HCT116 (cell line): ENCODE results near the gene TLE3. TPM values are rescaled to one million over a fixed set of nuclear protein-coding genes. Genes with fewer than 3 reads are reported as not detected.

Experiments
- ATAC-seq: fragments of 200-7000 bp; cut with Tn5 transposase; 2 replicates; pipeline ENCODE4 v1.9.1; 2020; ENCODE audit warnings: mild to moderate bottlenecking, moderate library complexity
- BruUV-seq: library from RNA; stranded (reverse); fragments of 400-500 nt; replicated peaks from 2 replicates; lab custom pipeline; 2021; lab: Mats Ljungman, UMichigan
- CTCF ChIA-PET: fragments of 300-600 bp; sonication (Branson Sonifier 250); formaldehyde crosslinking; loops from one replicate; lab custom pipeline; 2021; ENCODE audit warnings: antibody characterized with exemption; lab: Charles Lee
- POLR2A ChIA-PET: fragments of 300-600, 350-600 bp; sonication (Branson Sonifier 250); formaldehyde crosslinking; loops from one replicate; lab custom pipeline; 2021; ENCODE audit warnings: antibody characterized with exemption; lab: Charles Lee
- RAD21 ChIA-PET, 2 experiments: fragments of 300-600 bp; sonication (Branson Sonifier 250); formaldehyde crosslinking; loops; one replicate each; lab custom pipeline; 2023; ENCODE audit warnings: low total read pairs in 2 of 2; ENCODE audit not compliant: uncharacterized antibody in 2 of 2, unreplicated experiment in 2 of 2, low non-redundant PET in 1 of 2; lab: Charles Lee
- DNase-seq: peaks from one replicate; pipeline ENCODE4 v3.0.0-alpha.2; 2010; ENCODE audit warnings: low read depth, low spot score
- H2AFZ ChIP-seq: fragments of 200-600 bp; shearing (Covaris generic), sonication (generic); 2 replicates; pipeline ENCODE4 v1.6.1; 2017; ENCODE audit warnings: low read depth, mixed run types, mixed read lengths, antibody characterized with exemption, low read length; ENCODE audit not compliant: poor library complexity, severe bottlenecking
- H3K27ac ChIP-seq: 2 replicates; pipeline ENCODE4 v1.5.1; 2012; ENCODE audit warnings: low read depth, low read length
- H3K27me3 ChIP-seq: fragments of 200-600 bp; sonication (generic); 2 replicates; pipeline ENCODE4 v1.6.1; 2016; ENCODE audit warnings: mixed run types, low read length, mixed read lengths; ENCODE audit not compliant: insufficient read depth
- H3K36me3 ChIP-seq, 2 experiments: fragments of 200-500 bp in 1 of 2; fragments of 200-600 bp in 1 of 2; sonication (Bioruptor generic) in 1 of 2; sonication (generic) in 1 of 2; 2 replicates each; pipeline versions ENCODE4 v1.5.1 to v1.6.1; 2014 to 2016; ENCODE audit warnings: low read length in 2 of 2, inconsistent platforms in 1 of 2, mixed read lengths in 1 of 2, mixed run types in 1 of 2; ENCODE audit not compliant: insufficient read depth in 2 of 2, control insufficient read depth in 1 of 2
- H3K4me1 ChIP-seq, 2 experiments: fragments of 200-600 bp in 1 of 2; sonication (generic) in 1 of 2; 2 replicates each; pipeline versions ENCODE4 v1.5.1 to v1.6.1; 2012 to 2017; ENCODE audit warnings: low read length in 2 of 2, inconsistent platforms in 1 of 2, mild to moderate bottlenecking in 1 of 2, mixed read lengths in 1 of 2, mixed run types in 1 of 2, moderate library complexity in 1 of 2; ENCODE audit not compliant: insufficient read depth in 2 of 2, control insufficient read depth in 1 of 2
- H3K4me2 ChIP-seq: fragments of 200-600 bp; sonication (generic); 2 replicates; pipeline ENCODE4 v1.6.1; 2017; ENCODE audit warnings: mixed run types, low read length, mixed read lengths
- H3K4me3 ChIP-seq, 2 experiments: fragments of 200-600 bp in 1 of 2; sonication (generic) in 1 of 2; replicated peaks in 1 of 2; 2 replicates each; pipeline ENCODE4 v1.5.1; 2011 to 2016; ENCODE audit warnings: low read length in 2 of 2, control low read depth in 1 of 2, low read depth in 1 of 2, mild to moderate bottlenecking in 1 of 2, mixed read lengths in 1 of 2, mixed run types in 1 of 2
- H3K79me2 ChIP-seq: fragments of 200-600 bp; sonication (generic); 2 replicates; pipeline ENCODE4 v1.6.1; 2017; ENCODE audit warnings: mild to moderate bottlenecking, mixed run types, low read length, moderate library complexity, mixed read lengths; ENCODE audit not compliant: insufficient read depth
- H3K9ac ChIP-seq: fragments of 200-600 bp; sonication (generic); 2 replicates; pipeline ENCODE4 v1.6.1; 2016; ENCODE audit warnings: low read length, mixed read lengths
- H3K9me2 ChIP-seq: fragments of 200-600 bp; sonication (generic), shearing (Covaris generic); 2 replicates; pipeline ENCODE4 v1.6.1; 2017; ENCODE audit warnings: mixed run types, mild to moderate bottlenecking, moderate library complexity; ENCODE audit not compliant: insufficient read depth
- H3K9me3 ChIP-seq, 2 experiments: fragments of 200-500 bp in 1 of 2; fragments of 200-600 bp in 1 of 2; sonication (Bioruptor generic) in 1 of 2; sonication (generic) in 1 of 2; 2 replicates each; pipeline ENCODE4 v1.6.1; 2014 to 2017; ENCODE audit warnings: low read length in 2 of 2, mixed read lengths in 2 of 2, inconsistent platforms in 1 of 2, low read depth in 1 of 2, mild to moderate bottlenecking in 1 of 2, mixed run types in 1 of 2, moderate library complexity in 1 of 2; ENCODE audit not compliant: control insufficient read depth in 1 of 2, insufficient read depth in 1 of 2
- H4K20me1 ChIP-seq: fragments of 200-600 bp; sonication (generic), shearing (Covaris generic); 2 replicates; pipeline ENCODE4 v1.6.1; 2017; ENCODE audit warnings: mixed run types, mild to moderate bottlenecking, moderate library complexity; ENCODE audit not compliant: insufficient read depth
- FOSL1 ChIP-seq: IDR thresholded peaks from 2 replicates; pipeline ENCODE4 v1.6.1; 2012; ENCODE audit warnings: low read depth
- POLR2A ChIP-seq: IDR thresholded peaks from 2 replicates; pipeline ENCODE4 v1.7.0; 2011; ENCODE audit warnings: borderline replicate concordance; ENCODE audit not compliant: insufficient read depth, insufficient read length; ENCODE audit errors: extremely low read depth
- RAD21 ChIP-seq: IDR thresholded peaks from 2 replicates; pipeline ENCODE4 v1.6.1; 2012; ENCODE audit warnings: low read depth, mild to moderate bottlenecking
- SP1 ChIP-seq: IDR thresholded peaks from 2 replicates; pipeline ENCODE4 v1.6.1; 2012; ENCODE audit warnings: low read depth
- SRF ChIP-seq: IDR thresholded peaks from 2 replicates; pipeline ENCODE4 v1.6.1; 2012; ENCODE audit warnings: low read depth
- TCF7L2 ChIP-seq: IDR thresholded peaks from 2 replicates; pipeline ENCODE4 v1.7.0; 2011; ENCODE audit warnings: borderline replicate concordance, inconsistent platforms; ENCODE audit not compliant: insufficient read depth, insufficient read length; ENCODE audit errors: extremely low read depth
- intact Hi-C: fragments of 100-400 bp; cut with micrococcal nuclease; formaldehyde crosslinking; loops from 2 replicates; pipeline ENCODE4 v1.10.0; 2022
- total RNA-seq: library from RNA; stranded (reverse); gene quantifications from one replicate; pipeline ENCODE4 v1.2.1, GENCODE V29; 2021; ENCODE audit not compliant: unreplicated experiment
- TF ChIP-seq, protein P1 (sequence below): IDR thresholded peaks from 2 replicates; pipeline ENCODE4 v1.6.1; 2012; ENCODE audit warnings: low read depth
- TF ChIP-seq, protein P2 (sequence below), 3 experiments: fragments of 200-600 bp in 1 of 3; sonication (generic) in 1 of 3; IDR thresholded peaks in 2 of 3; conservative IDR thresholded peaks in 1 of 3; 2 replicates each; pipeline ENCODE4 v1.5.1; 2012 to 2017; ENCODE audit warnings: low read depth in 2 of 3, low read length in 2 of 3, antibody characterized with exemption in 1 of 3, borderline replicate concordance in 1 of 3, control low read depth in 1 of 3, mild to moderate bottlenecking in 1 of 3, mixed read lengths in 1 of 3, mixed run types in 1 of 3, moderate library complexity in 1 of 3; ENCODE audit not compliant: insufficient read depth in 1 of 3

Gene TLE3
- total RNA-seq, 1 experiment from 2014 or later: 53.9 TPM

DNA sequence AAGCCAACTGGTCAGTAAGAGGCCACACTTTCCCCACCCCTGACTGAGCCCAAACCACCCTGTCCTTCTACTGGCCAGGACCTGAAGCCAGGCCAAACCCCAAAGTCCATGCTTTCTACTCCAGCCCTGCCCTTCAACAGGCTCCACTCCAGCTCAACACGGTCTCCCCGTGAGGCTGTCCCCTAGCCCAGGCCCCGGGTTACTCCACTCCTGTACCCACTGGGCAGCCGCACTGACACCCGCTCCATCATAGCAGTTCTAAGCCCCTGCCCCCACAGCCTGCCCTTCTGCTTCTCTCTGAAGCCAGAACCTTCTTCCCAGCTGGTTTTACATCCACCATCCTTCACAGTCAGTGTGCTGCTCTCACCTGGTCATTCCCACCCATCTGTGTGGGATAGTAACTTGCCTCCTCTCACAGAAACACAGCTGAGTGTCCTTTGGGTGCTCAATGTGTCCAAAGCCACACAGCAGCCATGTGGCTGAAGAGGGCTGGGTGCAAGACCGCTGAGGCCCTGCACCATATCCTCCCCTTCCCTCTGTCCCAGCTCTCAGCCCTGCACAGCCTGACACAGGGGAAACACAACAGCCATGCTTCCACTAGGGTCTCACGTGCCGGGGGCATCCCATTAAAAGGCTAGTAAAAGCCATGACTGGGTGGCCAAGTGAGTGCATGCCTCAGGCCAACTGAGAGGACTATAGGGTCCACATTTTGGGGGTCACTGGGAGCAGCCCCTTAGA, 38.1 kb downstream of the TLE3 start:
- DNase-seq: no peak
- no peak overlapping the region for H3K27ac ChIP-seq
- no peak overlapping the region for H2AFZ ChIP-seq
- H3K9me2 ChIP-seq: no peaks in the 10 kb centered on the region
- no peak overlapping the region for H3K9ac ChIP-seq
- TF ChIP-seq, protein P1, sequence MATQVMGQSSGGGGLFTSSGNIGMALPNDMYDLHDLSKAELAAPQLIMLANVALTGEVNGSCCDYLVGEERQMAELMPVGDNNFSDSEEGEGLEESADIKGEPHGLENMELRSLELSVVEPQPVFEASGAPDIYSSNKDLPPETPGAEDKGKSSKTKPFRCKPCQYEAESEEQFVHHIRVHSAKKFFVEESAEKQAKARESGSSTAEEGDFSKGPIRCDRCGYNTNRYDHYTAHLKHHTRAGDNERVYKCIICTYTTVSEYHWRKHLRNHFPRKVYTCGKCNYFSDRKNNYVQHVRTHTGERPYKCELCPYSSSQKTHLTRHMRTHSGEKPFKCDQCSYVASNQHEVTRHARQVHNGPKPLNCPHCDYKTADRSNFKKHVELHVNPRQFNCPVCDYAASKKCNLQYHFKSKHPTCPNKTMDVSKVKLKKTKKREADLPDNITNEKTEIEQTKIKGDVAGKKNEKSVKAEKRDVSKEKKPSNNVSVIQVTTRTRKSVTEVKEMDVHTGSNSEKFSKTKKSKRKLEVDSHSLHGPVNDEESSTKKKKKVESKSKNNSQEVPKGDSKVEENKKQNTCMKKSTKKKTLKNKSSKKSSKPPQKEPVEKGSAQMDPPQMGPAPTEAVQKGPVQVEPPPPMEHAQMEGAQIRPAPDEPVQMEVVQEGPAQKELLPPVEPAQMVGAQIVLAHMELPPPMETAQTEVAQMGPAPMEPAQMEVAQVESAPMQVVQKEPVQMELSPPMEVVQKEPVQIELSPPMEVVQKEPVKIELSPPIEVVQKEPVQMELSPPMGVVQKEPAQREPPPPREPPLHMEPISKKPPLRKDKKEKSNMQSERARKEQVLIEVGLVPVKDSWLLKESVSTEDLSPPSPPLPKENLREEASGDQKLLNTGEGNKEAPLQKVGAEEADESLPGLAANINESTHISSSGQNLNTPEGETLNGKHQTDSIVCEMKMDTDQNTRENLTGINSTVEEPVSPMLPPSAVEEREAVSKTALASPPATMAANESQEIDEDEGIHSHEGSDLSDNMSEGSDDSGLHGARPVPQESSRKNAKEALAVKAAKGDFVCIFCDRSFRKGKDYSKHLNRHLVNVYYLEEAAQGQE: no peak
- TF ChIP-seq POLR2A (no peak), FOSL1 (no peak), RAD21 (no peak), SP1 (no peak), TCF7L2 (no peak), SRF (no peak)
- TF ChIP-seq, protein P2, sequence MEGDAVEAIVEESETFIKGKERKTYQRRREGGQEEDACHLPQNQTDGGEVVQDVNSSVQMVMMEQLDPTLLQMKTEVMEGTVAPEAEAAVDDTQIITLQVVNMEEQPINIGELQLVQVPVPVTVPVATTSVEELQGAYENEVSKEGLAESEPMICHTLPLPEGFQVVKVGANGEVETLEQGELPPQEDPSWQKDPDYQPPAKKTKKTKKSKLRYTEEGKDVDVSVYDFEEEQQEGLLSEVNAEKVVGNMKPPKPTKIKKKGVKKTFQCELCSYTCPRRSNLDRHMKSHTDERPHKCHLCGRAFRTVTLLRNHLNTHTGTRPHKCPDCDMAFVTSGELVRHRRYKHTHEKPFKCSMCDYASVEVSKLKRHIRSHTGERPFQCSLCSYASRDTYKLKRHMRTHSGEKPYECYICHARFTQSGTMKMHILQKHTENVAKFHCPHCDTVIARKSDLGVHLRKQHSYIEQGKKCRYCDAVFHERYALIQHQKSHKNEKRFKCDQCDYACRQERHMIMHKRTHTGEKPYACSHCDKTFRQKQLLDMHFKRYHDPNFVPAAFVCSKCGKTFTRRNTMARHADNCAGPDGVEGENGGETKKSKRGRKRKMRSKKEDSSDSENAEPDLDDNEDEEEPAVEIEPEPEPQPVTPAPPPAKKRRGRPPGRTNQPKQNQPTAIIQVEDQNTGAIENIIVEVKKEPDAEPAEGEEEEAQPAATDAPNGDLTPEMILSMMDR (IDR thresholded peaks at IDR 0.05 in 2 of 3, conservative IDR thresholded peaks at IDR 0.05 in 1 of 3; ENCODE audit: borderline replicate concordance in 1 of 3, insufficient read depth in 1 of 3, low read depth in 2 of 3, low read length in 2 of 3): no peak
- no peaks in the 10 kb centered on the region for H4K20me1 ChIP-seq
- H3K27me3 ChIP-seq: no peaks in the 10 kb centered on the region
- no peaks in the 10 kb centered on the region for H3K79me2 ChIP-seq
- no TSS peak for BruUV-seq
- no peaks in the 10 kb centered on the region for H3K4me1 ChIP-seq
- no peak for ATAC-seq
- RAD21 ChIA-PET: no interaction called here
- POLR2A ChIA-PET: no interaction called here
- H3K9me3 ChIP-seq: no peaks in the 10 kb centered on the region
- CTCF ChIA-PET: no interaction called here
- no peak overlapping the region for H3K4me2 ChIP-seq
- peaks cover 26 to 45% of the 10 kb centered on the region in 2 experiments; a peak in 3 of 4 replicates for H3K36me3 ChIP-seq
- intact Hi-C loops: no loop called here
- no peak overlapping the region for H3K4me3 ChIP-seq
